GM10248 (cell line): ENCODE data around the gene PTPN3.

ENCODE experiments used
- CTCF ChIA-PET: fragments of 300-600 bp; sonication (Branson Sonifier 250); formaldehyde crosslinking; extraction: SDS; loops from one replicate; lab custom pipeline; 2021; ENCODE audit warnings: antibody characterized with exemption; lab: Yijun Ruan, JAX
- POLR2A ChIA-PET: fragments of 350-650 bp; sonication (Branson Sonifier 250); formaldehyde crosslinking; extraction: SDS; loops from one replicate; lab custom pipeline; 2020; ENCODE audit warnings: antibody characterized with exemption; lab: Yijun Ruan, JAX
- DNase-seq: peaks from one replicate; pipeline ENCODE4 v3.0.0; 2012; ENCODE audit errors: extremely low spot score
- TF ChIP-seq, protein P1 (sequence below): IDR thresholded peaks from 2 replicates; pipeline ENCODE4 v1.5.1; 2012; ENCODE audit warnings: mild to moderate bottlenecking, low read depth; ENCODE audit errors: extremely low read depth, missing control alignments, control extremely low read depth

The PTPN3 gene

DNA sequence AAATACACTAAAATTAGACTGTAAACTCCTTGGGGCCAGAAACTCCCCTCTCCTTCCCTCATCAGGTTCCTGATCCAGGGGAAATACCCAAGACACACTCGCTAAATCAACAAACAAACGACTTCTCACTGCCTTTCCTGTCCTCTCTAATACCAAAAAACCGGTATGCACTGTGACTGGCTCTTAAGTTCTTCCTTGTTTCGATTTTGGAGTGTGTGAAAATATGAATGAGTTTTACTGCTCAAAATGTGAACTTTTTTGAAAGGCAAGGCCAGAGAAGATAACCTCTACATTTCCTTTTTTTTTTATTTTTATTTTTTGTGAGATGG, 96.2 kb downstream of the PTPN3 start:
- peak; percentile 41 for DNase-seq
- ChIA-PET CTCF (interaction anchor here (0.6 to 7.7 kb wide), 13 partner anchors 9 to 173 kb away, joined by 3 to 79 read pairs (median 4); no protein-coding TSS in a partner anchor), POLR2A (no interaction called here)
- TF ChIP-seq, protein P1, sequence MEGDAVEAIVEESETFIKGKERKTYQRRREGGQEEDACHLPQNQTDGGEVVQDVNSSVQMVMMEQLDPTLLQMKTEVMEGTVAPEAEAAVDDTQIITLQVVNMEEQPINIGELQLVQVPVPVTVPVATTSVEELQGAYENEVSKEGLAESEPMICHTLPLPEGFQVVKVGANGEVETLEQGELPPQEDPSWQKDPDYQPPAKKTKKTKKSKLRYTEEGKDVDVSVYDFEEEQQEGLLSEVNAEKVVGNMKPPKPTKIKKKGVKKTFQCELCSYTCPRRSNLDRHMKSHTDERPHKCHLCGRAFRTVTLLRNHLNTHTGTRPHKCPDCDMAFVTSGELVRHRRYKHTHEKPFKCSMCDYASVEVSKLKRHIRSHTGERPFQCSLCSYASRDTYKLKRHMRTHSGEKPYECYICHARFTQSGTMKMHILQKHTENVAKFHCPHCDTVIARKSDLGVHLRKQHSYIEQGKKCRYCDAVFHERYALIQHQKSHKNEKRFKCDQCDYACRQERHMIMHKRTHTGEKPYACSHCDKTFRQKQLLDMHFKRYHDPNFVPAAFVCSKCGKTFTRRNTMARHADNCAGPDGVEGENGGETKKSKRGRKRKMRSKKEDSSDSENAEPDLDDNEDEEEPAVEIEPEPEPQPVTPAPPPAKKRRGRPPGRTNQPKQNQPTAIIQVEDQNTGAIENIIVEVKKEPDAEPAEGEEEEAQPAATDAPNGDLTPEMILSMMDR, result no peak

DNA sequence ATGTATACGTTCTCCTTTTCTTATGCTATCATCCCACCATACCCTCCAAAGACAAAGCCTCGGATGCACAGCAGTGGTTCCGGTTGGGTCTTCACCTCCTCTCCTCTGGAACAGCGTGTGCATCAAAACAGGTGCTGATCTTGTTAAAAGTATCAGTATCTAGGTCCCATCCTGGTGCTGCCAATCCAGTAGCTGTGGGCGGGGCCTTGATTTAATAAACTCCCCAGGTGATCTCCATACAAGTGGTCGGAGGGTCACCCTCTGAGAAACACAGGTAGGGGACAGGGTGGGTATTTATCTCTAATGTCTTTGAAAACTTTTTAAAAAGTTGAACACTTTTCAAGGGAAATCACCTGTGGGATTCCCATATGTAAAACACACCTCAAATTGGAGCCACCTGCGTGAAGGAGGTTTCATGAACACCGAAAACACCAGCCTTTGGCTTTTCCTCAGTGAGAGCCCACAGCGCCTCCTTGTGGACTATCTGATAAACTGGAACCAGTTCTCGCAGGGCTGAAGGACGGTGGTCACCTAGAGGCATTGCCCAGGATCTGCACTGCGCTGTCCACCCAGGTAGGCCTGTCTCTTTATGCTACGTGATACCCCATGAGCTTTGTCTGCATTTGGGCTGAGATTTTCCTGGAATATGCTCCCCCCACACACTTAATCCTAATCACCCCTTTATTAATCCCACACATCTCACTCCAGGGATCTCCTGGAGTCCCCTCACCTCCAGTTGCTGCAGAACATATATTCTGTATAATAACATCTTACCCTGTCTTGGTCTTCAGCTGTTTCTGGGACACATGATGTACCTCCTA, 96.7 kb downstream of the PTPN3 start:
- ChIA-PET CTCF (interaction anchor here (0.6 to 7.7 kb wide), 15 partner anchors 9 to 172 kb away, joined by 3 to 79 read pairs (median 4); no protein-coding TSS in a partner anchor), POLR2A (no interaction called here)
- TF ChIP-seq, protein P1, result peak; percentile 87
- peak; percentile 70 for DNase-seq

DNA sequence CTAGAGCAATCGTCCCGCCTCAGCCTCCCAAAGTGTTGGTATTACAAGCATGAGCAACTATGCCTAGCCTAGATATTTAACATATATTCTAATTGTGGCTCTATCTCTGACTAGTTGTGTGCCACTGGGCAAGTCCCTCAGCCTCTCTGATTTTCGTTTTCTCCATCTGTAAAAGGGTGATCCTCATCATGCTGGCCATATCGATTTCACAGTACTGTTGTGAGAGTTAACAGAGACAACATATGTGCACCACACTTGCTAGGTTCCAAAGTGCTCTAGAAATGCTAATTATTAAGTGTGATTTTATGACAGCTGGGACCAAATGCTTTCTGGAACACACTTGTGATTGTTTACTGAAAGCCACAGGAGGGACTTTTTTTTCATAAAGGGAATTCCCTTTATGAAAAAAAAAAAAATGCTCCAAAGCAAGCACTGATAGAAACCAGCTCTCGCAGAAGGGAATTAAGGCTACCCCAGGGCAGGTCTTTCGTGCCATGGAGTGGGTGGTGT, 98.8 kb downstream of the PTPN3 start:
- TF ChIP-seq, protein P1, result no peak
- CTCF ChIA-PET, result interaction anchor here (1.2 to 7.7 kb wide), 6 partner anchors 11 to 299 kb away, joined by 3 to 79 read pairs (median 4); no protein-coding TSS in a partner anchor
- DNase-seq, result peak; percentile 61
- POLR2A ChIA-PET, result no interaction called here

DNA sequence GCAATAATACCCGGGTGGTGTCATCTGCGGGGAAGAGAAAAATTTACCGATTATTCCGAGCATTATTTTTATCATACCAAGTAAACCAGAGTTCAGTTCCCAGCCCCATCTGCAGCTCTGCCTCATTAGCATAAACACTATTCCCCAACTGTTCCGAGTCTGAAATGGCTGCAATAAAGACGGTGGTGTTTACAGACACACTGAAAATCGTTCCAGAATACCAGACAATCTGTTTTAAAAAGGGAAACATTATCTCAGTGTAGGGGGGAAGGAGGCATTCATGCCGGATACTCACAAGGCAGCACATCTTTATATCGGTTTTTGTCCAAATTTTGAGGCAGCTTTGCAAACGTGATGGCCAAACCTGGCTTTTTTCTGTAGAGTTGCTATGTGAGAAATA, 106.9 kb downstream of the PTPN3 start:
- ChIA-PET CTCF (no interaction called here), POLR2A (no interaction called here)
- no peak for DNase-seq
- TF ChIP-seq, protein P1, result no peak

DNA sequence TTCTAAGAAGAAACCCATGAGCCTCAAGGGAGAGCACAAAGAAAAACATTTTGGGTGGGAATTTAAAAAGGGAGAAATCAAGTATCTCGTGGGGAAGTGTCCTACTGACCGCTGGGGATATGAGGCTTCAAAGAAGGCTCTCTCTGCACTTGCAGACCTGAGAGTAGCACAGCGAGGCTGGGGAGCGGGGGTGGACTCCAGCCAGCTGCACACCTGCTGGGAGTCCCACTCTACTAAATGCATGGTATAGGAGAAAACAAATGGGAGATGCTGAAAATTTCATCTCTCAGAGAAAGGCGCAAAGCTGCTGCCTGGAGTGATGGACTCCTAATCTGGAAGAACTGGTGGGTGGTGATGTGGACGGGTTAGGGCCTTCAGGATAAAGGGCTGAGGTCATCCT, 110.3 kb downstream of the PTPN3 start:
- TF ChIP-seq, protein P1, result no peak
- POLR2A ChIA-PET, result no interaction called here
- no peak for DNase-seq
- CTCF ChIA-PET, result interaction anchor here (1.3 to 1.6 kb wide), 3 partner anchors 12 to 23 kb away, joined by 3 to 5 read pairs (median 4); no protein-coding TSS in a partner anchor

DNA sequence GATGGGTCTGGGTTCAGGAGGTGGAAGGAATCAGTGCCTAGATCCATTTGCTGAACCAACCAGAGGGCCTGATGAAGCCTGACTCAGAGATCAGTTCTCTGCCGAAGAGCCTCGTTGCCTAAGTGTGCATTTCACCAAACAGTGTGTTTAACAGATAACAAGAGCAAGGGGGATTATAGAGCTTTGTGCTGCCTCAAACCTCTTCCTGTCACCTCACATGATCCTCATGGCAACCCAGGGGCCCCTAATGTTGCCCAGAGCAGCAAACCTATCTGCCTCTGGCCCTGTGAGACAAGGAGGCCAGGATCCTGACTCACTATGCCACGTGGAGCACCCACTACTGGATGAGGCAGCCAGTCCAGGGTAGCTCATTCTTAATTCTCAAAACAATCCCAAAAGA, 110.9 kb downstream of the PTPN3 start:
- CTCF ChIA-PET, result interaction anchor here (1.2 to 1.7 kb wide), 3 partner anchors 13 to 29 kb away, joined by 3 to 6 read pairs (median 3); no protein-coding TSS in a partner anchor

More for the DNA sequence above, 110.9 kb downstream of the PTPN3 start:
- TF ChIP-seq, protein P1, result no peak
- DNase-seq, result no peak
- POLR2A ChIA-PET, result no interaction called here
